LoVo (cell line): ENCODE measurements around the gene SPOCD1.

ENCODE experiments used
- DNase-seq: peaks from one replicate; pipeline ENCODE4 v3.0.0-alpha.2; 2016; ENCODE audit warnings: low spot score

Gene SPOCD1

DNA sequence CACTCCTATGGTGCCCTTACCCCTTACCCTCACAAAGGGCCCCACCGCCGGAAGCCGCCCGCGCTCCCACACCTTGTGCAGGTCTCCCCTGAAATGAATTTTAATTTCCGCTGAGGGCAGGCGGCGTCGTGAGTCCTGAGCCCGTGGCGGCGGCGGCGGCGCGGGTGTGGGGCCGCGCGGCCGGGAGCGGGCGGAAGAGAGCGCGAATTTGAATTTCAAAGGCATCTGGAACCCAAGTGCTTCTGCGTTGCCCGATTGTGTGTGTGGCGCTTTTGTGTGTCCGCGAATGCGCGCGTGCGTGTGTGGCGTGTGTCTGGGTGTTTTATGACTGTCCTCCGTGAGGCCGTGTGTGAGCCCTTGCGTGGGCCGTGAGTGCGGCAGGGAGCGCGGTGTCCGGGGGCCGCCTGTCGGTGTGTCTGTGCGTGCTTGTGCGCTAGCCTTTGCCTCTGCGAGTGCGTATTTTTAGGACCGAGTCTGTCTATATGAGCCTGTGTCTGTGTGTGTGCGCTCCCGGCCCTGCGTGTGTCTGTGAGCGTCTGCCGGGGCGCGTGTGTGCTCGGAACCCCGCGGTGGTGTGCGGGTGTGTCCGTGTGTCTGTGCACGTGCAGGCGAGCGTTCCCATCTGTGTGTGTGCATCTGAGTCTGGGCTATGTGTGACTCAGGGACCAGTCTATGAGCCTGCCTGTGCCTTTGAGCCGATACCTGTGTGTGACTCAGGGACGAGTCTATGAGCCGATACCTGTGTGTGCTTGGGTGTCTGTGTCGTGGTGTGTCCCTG is 43.7 kb downstream of the SPOCD1 start:
- no peak for DNase-seq

GRCh38 chr1:31769720-31770390 is 46.0 kb downstream of the SPOCD1 start:
- DNase-seq = no peak

- no peak for DNase-seq
Observed at GRCh38 chr1:31768939-31769704, 46.7 kb downstream of the SPOCD1 start.

DNA sequence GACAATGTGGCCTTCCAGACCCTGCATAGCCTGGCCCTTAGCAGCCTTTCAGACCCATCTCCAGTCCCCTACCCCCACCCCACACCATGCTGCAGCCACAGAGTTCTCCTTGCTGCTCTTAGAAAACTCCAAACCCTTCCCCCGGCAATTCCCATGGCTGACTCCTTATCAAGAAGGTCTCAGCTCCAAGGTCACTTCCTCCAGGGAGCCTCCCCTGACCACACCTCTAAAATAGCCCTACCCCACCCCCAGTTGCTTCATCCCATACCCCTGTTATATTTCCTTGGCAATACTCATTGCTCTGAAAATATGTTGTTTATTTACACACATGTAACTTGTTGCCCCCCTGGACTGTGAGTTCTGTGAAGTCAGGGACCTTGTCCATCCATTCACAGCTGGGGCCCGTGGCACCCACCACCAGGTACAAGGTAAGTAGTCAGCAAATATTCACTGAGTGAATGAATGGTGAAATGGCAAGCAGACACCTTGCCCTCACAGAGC is 47.4 kb downstream of the SPOCD1 start:
- DNase-seq = no peak

DNA sequence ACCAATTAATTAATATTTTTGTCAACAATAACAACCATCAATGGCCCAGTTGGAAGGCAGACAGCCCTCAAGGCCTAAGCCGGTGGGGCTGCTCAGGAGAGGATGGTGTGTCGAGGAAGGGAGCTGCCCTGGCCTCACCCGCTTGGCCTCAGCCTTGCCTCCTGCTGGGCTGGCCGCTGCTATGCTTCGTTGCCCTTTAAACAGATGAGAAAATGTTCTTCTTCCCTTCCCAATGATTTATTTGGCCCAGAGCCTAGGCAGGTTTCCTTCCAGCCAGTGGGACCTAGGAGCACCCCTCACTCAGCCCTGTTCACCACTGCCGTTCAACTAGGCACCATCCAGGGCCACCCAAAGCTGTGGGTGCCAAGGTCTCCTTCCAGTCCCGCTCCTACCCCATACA is 48.6 kb downstream of the SPOCD1 start:
- DNase-seq = no peak

- DNase-seq = no peak
Observed at GRCh38 chr1:31765516-31765915, 50.3 kb downstream of the SPOCD1 start.

- DNase-seq = peak; percentile 5
Observed at GRCh38 chr1:31765041-31765467, 50.8 kb downstream of the SPOCD1 start.

DNA sequence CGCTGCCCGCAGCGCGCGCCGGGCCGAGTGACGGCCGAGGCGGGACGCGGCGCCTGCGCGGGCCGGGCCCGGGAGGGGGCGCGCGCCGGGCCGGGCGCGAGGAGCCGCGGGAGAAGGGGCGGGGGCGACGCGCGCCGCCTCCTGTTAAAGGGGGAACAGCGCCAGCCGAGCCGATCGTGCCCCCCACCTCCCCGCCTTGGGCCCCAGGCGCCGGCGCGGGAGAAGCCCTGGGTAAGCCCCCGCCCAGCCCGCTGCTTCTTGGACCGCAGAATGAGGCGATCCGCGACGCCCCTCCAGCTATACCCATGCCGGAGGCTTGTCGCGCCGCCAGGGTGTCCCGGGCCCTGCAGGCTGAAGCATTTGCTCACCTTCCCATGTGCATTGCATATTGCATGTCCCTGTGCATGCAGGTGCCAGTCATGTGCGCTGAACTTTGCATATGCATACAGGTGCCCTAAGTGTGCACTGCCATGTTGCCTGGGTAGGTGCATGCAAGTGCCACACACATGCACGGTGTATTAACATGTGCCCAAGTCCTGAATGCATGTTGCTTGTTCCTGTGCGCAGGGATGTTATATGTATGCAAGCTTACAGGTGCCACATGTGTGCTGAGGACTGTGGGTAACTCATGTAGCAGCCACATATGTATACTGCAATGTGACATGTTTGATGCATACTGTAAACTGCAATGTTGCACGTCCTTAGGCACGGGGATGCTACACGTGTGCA is 51.3 kb downstream of the SPOCD1 start, which contains the start of gene ADGRB2:
Gene ADGRB2, minus strand, starts transcription at position 29 of the 729 bp plus-strand sequence. CDS start 7,119 bp downstream, outside the sequence.
- peak; percentile 16 for DNase-seq

GRCh38 chr1:31763671-31764311 is 52.0 kb downstream of the SPOCD1 start:
- no peak for DNase-seq

DNA sequence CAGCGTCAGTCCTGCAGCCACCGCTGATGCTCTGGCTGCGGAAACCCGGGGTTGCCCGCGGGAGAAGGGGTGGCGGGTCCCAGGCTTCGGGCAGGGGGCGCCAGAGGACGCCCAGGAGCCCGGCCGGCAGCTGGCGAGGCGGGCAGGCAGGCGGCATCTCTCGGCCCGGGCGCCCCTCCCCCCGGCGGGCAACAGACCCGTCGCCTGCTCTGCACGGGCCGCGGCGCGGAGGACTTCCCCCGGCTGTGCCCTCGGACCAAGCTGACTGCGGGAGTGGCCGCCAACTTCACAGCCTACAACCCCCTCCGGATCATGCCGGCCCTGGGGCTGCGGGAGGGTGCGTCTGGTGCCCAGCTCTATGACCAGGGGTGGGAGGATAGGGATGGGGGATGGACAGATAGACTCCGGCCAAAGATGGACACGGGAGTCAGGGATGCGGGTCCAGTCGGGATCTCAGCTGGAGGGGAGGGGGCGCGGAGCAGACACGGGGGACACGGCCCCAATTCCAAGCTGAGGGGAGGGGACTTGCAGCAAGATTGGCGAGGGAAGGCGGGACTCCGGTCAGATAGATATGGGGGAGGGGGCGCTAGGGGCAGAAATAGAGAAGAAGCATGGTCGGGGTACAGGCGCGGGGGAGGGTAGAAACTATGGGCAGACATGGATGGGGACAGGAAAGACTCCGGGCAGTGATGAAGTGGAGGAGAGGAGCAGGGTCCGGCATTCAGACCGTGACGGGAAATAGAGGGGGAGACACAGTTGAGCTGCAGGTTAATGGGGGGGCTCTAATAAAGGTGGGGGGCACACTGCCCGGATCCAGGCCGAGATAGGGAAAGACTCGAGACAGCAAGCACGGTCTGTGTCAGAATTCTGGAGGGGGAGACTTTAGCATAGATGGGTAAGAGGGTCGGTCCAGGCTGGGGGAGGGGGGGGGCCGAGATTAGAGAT is 52.8 kb downstream of the SPOCD1 start:
- peak; percentile 83 for DNase-seq

- DNase-seq = no peak
Observed at GRCh38 chr1:31762323-31762722, 53.5 kb downstream of the SPOCD1 start.

- DNase-seq = no peak
Observed at GRCh38 chr1:31761883-31762282, 53.9 kb downstream of the SPOCD1 start.

DNA sequence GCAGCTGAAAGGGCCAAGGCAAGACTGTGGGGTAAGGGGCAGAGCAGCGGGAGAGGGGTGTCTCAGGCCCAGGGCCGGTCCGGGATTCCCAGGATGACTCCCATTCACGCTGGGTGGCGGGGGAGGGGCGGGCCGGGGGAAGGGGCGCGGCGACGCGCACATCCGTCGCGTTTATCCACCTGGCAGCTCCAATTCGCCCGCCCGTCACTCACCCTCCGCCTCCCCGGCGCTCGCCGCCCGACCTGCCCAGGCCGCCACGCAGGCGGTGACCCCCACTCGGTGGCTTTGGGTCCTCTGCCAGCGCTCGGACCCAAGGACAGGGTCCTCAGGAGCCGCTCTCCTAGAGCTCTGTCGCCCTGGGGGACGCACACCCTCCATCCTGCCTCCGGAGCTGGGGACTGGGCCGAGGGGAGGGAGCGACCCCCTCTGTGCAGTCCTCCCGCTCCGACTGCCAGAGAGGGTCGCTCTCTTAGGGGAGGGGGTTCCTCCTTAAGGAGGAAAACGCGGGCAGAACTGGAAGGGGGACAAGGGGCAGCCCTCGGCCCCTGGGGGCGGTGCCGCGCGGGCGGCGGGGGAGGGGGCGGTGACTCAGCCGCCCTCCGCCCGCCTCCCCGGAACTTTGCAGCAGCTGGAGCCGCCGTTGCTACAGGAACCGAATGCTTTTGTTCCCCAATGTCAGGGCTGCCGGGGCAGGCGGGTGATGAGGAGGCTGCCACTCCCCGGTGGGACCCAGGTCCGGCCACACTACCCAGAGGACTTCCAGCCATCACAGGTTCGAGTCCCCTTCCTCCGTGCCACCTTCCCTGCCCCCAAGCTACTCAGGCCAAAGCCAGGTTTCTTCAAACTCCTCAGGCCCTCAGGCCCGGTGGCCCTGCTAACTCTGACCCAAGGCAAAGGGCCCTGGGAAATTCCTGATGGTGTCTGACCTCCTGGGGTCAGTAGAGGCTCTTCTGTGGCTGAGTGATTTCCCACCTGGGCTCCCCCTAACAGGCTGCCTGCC is 55.1 kb downstream of the SPOCD1 start:
- DNase-seq = no peak

GRCh38 chr1:31759298-31760023 is 56.4 kb downstream of the SPOCD1 start:
- DNase-seq = no peak

DNA sequence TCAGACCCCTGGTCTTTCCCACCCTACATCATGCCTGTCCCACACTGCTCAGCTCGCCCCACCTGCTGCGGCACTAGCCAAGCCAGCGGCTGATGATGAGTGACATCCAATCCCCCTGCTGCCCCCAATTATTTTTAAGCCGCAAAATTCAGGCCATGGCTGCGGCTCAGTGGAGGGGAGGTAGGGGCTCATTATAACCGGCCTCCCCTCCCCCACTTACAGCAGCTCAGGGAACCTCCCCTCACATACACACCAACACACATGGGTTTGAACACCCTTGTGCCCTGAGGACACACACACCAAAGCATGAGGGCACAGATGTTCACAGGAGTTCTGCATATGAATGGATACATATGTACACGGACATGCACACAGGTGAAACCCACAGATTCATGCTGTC is 57.0 kb downstream of the SPOCD1 start:
- DNase-seq = no peak

DNA sequence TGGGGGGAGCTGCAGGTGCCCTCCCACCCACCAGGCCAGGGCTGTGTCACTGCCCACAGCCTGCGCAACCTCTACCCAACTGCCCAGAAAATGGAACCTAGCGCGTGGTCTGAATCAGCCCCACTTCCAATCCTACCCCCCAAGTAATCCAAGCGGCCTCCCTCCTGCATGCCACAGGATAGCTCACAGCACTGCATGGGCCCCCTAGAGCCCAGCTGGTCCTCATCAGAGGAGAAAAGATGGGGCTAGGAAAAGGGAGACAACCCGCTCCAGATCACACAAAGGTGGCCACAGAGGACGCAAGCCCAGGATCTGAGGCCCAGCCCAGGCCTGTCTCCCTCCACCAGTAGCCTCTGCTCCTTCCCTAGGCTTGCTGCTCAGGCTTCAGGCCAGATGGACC is 57.8 kb downstream of the SPOCD1 start:
- DNase-seq = no peak

- DNase-seq = no peak
Observed at GRCh38 chr1:31757204-31757679, 58.6 kb downstream of the SPOCD1 start.

- DNase-seq = no peak
Observed at GRCh38 chr1:31756578-31756977, 59.2 kb downstream of the SPOCD1 start.
